Activated gamma-delta T cell treated with Interleukin-2 at 50 U/mL for 16 hours (primary cell): Measurements from ENCODE around the gene LRRC4.

Experiments used
- DNase-seq: peaks from one replicate; pipeline ENCODE4 v3.0.0-alpha.2; 2020

The LRRC4 gene

GRCh38 chr7:128003787-128004186, 27.4 kb downstream of the LRRC4 start:
- no peak for DNase-seq

GRCh38 chr7:128003167-128003566, 28.1 kb downstream of the LRRC4 start:
- DNase-seq = no peak

GRCh38 chr7:128000854-128001265, 30.4 kb downstream of the LRRC4 start:
- no peak for DNase-seq

DNA sequence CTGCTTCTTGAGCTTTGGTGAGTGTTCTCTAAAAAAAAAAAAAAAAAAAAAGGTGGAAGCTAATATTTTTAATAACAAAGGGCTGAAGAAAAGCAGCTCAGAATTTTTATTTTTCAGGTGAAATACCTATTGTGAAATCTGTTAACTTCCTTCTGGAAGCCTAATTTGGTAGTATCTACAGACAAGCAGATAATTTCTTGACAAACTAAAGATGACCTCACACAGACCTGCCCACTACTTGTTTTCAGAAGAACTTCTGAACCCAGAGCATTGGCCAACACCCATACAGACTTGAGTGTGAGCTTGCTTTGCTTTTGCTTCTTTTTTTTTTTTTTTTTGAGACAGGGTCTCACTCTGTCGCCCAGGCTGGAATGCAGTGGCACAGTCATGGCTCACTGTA, 31.2 kb downstream of the LRRC4 start:
- no peak for DNase-seq

GRCh38 chr7:127998671-127999070, 32.6 kb downstream of the LRRC4 start:
- DNase-seq = no peak

GRCh38 chr7:127997226-127997922, 33.9 kb downstream of the LRRC4 start:
- no peak for DNase-seq

- DNase-seq = no peak
Measured at GRCh38 chr7:127996253-127997071, 34.8 kb downstream of the LRRC4 start.

- DNase-seq = no peak
Measured at GRCh38 chr7:127995881-127996215, 35.4 kb downstream of the LRRC4 start.

GRCh38 chr7:127995156-127995880, 35.9 kb downstream of the LRRC4 start:
- no peak for DNase-seq

- no peak for DNase-seq
Measured at GRCh38 chr7:127993987-127994386, 37.2 kb downstream of the LRRC4 start.

DNA sequence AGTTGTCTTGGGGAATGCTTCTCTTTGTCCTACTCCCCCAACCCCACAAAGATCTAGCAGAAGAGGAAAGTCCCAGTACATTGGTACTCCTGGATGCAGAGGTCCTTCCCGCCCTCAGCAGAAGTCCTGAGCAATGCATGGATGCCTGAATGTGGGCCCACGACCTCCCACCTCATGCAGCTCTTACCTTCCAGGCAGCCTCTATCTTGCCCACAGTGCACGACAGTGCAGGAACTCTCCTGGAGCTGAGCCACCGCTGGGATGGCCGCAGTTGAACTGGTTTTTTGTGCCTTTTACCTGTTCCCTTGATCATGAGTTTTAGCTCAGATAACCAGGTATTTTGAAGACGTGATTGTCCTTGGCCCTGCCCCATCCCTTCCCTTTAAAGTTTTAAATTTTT, 37.9 kb downstream of the LRRC4 start:
- DNase-seq = no peak

- DNase-seq = no peak
Measured at GRCh38 chr7:127988751-127989150, 42.5 kb downstream of the LRRC4 start.

- DNase-seq = no peak
Measured at GRCh38 chr7:127986581-127987521, 44.4 kb downstream of the LRRC4 start.

DNA sequence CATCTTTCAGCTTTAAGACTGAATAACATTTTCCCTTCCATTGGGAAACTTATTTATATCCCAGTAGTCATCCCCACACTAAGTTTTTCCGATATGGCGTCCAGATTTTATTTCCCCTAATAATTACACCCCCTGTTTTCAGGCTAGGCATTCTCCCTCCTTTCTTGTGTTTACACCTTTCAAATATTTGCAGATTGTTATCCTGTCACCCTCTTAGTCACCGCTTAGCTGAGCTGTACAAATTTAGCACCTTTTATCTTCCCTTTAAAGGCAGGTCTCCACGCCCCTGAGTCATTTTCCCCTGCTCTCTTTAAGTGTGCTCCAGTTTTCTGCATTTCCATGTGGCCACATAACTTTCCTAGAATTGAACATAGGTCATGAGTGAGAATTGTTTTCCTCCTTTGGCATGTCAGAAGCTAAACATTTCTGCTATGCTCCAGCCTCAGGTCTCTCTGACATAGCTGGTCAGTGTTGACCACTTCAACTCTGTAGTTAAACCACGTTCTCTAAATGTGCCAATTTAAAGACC, 47.4 kb downstream of the LRRC4 start:
- DNase-seq = no peak

- no peak for DNase-seq
Measured at GRCh38 chr7:127981965-127982364, 49.3 kb downstream of the LRRC4 start.

- DNase-seq = no peak
Measured at GRCh38 chr7:127980901-127981300, 50.3 kb downstream of the LRRC4 start.

DNA sequence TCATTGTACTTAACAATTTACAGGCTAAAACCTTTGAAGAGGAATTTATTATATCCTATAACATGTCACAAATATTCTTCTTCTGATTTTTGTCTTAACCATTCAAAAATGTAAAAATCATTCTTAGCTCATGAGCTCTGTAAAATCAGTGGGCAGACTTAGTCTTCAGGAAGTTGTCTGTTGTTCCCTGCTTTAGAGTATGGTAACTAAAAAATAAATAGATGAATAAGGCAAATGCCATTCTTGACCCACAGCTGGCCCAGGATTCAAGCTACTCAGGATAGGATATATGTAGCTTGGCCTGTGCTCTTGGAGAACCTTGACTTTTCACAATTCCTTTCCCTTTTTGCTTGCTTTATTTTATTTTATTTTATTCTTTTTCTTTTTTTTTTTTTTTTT, 51.5 kb downstream of the LRRC4 start:
- no peak for DNase-seq

GRCh38 chr7:127979113-127979727, 52.0 kb downstream of the LRRC4 start:
- DNase-seq = no peak

GRCh38 chr7:127978421-127978820, 52.8 kb downstream of the LRRC4 start:
- DNase-seq = no peak
